HepG2 (cell line): ENCODE results near the gene EEF1AKMT1. TPM values are rescaled to one million over a fixed set of nuclear protein-coding genes. Genes with fewer than 3 reads are reported as not detected.

Experiments
- ATF7-NPFF ChIP-seq: sonication (generic); formaldehyde crosslinking; IDR thresholded peaks from 2 replicates; pipeline ENCODE4 v1.8.1; 2023; ENCODE audit warnings: mild to moderate bottlenecking, low read depth, missing genetic modification reagents, moderate library complexity
- GABPB1 ChIP-seq: IDR thresholded peaks from 2 replicates; pipeline ENCODE4 v1.6.1; 2016; ENCODE audit warnings: mild to moderate bottlenecking, missing genetic modification reagents, moderate library complexity, missing compliant biosample characterization
- HDAC1 ChIP-seq: sonication (generic); formaldehyde crosslinking; IDR thresholded peaks from 2 replicates; pipeline ENCODE4 v1.5.1; 2020; ENCODE audit warnings: mild to moderate bottlenecking, missing genetic modification reagents
- JUND ChIP-seq: sonication (generic); formaldehyde crosslinking; IDR thresholded peaks from 2 replicates; pipeline ENCODE4 v1.8.0; 2022; ENCODE audit warnings: mild to moderate bottlenecking, missing genetic modification reagents
- MEIS2 ChIP-seq: sonication (generic); formaldehyde crosslinking; IDR thresholded peaks from 2 replicates; pipeline ENCODE4 v1.9.0; 2021; ENCODE audit warnings: mild to moderate bottlenecking, missing genetic modification reagents
- NFKB2 ChIP-seq: sonication (generic); formaldehyde crosslinking; IDR thresholded peaks from 2 replicates; pipeline ENCODE4 v1.4.0; 2020; ENCODE audit warnings: missing genetic modification reagents, borderline replicate concordance
- RBFOX2 ChIP-seq: fragments of 200-400 bp; formaldehyde crosslinking; IDR thresholded peaks from 2 replicates; pipeline ENCODE4 v1.6.1; 2017; ENCODE audit warnings: low read depth, mild to moderate bottlenecking, low read length
- RFX1 ChIP-seq: fragments of 450-650 bp; IDR thresholded peaks from 2 replicates; pipeline ENCODE4 v1.6.1; 2017
- TSC22D2 ChIP-seq: sonication (generic); formaldehyde crosslinking; IDR thresholded peaks from 2 replicates; pipeline ENCODE4 v1.5.1; 2020; ENCODE audit warnings: missing genetic modification reagents, mild to moderate bottlenecking, borderline replicate concordance
- XRCC5 ChIP-seq: fragments of 200-400 bp; formaldehyde crosslinking; optimal IDR thresholded peaks from 2 replicates; pipeline ENCODE3; 2017; ENCODE audit warnings: mild to moderate bottlenecking, low read length
- ZBTB21 ChIP-seq: sonication (generic); formaldehyde crosslinking; IDR thresholded peaks from 2 replicates; pipeline ENCODE4 v1.4.0; 2020; ENCODE audit warnings: missing genetic modification reagents
- ZNF101 ChIP-seq: sonication (generic); formaldehyde crosslinking; IDR thresholded peaks from 2 replicates; pipeline ENCODE4 v1.4.0; 2020; ENCODE audit warnings: mild to moderate bottlenecking, low read depth, missing genetic modification reagents, borderline replicate concordance
- ZNF230 ChIP-seq: sonication (generic); formaldehyde crosslinking; IDR thresholded peaks from 2 replicates; pipeline ENCODE4 v1.4.0; 2020; ENCODE audit warnings: mild to moderate bottlenecking, missing genetic modification reagents
- ZNF256 ChIP-seq: sonication (generic); formaldehyde crosslinking; conservative IDR thresholded peaks from 2 replicates; pipeline ENCODE4 v1.4.0; 2020; ENCODE audit warnings: missing genetic modification reagents
- ZNF280B ChIP-seq: sonication (generic); formaldehyde crosslinking; IDR thresholded peaks from 2 replicates; pipeline ENCODE4 v1.5.0; 2020; ENCODE audit warnings: missing genetic modification reagents, mild to moderate bottlenecking, borderline replicate concordance
- ZNF713 ChIP-seq: sonication (generic); formaldehyde crosslinking; IDR thresholded peaks from 2 replicates; pipeline ENCODE4 v1.4.0; 2020; ENCODE audit warnings: mild to moderate bottlenecking, missing genetic modification reagents
- ZNF761 ChIP-seq: sonication (generic); formaldehyde crosslinking; conservative IDR thresholded peaks from 2 replicates; pipeline ENCODE4 v1.4.0; 2020; ENCODE audit warnings: mild to moderate bottlenecking, missing genetic modification reagents
- polyA plus RNA-seq, 8 experiments: library from polyadenylated mRNA; depleted of rRNA in 3 of 8; stranded (reverse) in 7 of 8; unstranded in 1 of 8; fragments of >200 nt; fragmentation: Illumina TruSeq in 4 of 8; extraction: Trizol in 4 of 8; gene quantifications; 2 replicates each; pipeline versions ENCODE4 v1.2.1 to v1.2.3, GENCODE V29; 2011 to 2016; ENCODE audit warnings: low read depth in 4 of 8, missing spikeins in 1 of 8, mixed read lengths in 1 of 8; ENCODE audit not compliant: insufficient read depth in 1 of 8
- total RNA-seq, 5 experiments: library from RNA; depleted of rRNA; stranded (reverse); fragments of >200 nt; fragmentation: Illumina TruSeq; extraction: Trizol; gene quantifications; 2 replicates each; pipeline ENCODE4 v1.2.3, GENCODE V29; 2016; ENCODE audit warnings: low read depth in 1 of 5
- TF ChIP-seq, protein P1 (sequence below): IDR thresholded peaks from 2 replicates; pipeline ENCODE4 v1.6.1; 2016; ENCODE audit warnings: low read depth
- TF ChIP-seq, protein P2 (sequence below), 2 experiments: sonication (generic) in 1 of 2; formaldehyde crosslinking in 1 of 2; IDR thresholded peaks; 2 replicates each; pipeline versions ENCODE4 v1.4.0 to v1.6.1; 2018 to 2020; ENCODE audit warnings: missing genetic modification reagents in 2 of 2, borderline replicate concordance in 1 of 2, low read depth in 1 of 2, mild to moderate bottlenecking in 1 of 2, missing biosample characterization in 1 of 2
- TF ChIP-seq, protein P3 (sequence below): sonication (generic); formaldehyde crosslinking; IDR thresholded peaks from 2 replicates; pipeline ENCODE4 v1.4.0; 2020; ENCODE audit warnings: missing genetic modification reagents

The EEF1AKMT1 gene
- total and polyA plus RNA-seq, 2 of the 13 experiments (the other 11 are each of a cell fraction or from before 2014, with no cell fraction given) = 6.0 to 16.1 TPM

- TF ChIP-seq ZNF713 = 0 out of 2 replicates have a peak, but pooled peaks have one; percentile 12
- TF ChIP-seq NFKB2 = peak; percentile 51; the same call in 1 of the 2 replicates
- TF ChIP-seq JUND (CRISPR knock-in tag) = no peak
- TF ChIP-seq, protein P1, sequence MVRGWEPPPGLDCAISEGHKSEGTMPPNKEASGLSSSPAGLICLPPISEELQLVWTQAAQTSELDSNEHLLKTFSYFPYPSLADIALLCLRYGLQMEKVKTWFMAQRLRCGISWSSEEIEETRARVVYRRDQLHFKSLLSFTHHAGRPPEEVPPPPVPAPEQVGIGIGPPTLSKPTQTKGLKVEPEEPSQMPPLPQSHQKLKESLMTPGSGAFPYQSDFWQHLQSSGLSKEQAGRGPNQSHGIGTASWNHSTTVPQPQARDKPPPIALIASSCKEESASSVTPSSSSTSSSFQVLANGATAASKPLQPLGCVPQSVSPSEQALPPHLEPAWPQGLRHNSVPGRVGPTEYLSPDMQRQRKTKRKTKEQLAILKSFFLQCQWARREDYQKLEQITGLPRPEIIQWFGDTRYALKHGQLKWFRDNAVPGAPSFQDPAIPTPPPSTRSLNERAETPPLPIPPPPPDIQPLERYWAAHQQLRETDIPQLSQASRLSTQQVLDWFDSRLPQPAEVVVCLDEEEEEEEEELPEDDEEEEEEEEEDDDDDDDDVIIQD (CRISPR knock-in tag) = no peak
- TF ChIP-seq ZNF256 (CRISPR knock-in tag) = no peak
- TF ChIP-seq ATF7-NPFF = peak; percentile 55; the same call in 1 of the 2 replicates
- TF ChIP-seq TSC22D2 (CRISPR knock-in tag) = 0 out of 2 replicates have a peak, but pooled peaks have one; percentile 52
- TF ChIP-seq, protein P2, sequence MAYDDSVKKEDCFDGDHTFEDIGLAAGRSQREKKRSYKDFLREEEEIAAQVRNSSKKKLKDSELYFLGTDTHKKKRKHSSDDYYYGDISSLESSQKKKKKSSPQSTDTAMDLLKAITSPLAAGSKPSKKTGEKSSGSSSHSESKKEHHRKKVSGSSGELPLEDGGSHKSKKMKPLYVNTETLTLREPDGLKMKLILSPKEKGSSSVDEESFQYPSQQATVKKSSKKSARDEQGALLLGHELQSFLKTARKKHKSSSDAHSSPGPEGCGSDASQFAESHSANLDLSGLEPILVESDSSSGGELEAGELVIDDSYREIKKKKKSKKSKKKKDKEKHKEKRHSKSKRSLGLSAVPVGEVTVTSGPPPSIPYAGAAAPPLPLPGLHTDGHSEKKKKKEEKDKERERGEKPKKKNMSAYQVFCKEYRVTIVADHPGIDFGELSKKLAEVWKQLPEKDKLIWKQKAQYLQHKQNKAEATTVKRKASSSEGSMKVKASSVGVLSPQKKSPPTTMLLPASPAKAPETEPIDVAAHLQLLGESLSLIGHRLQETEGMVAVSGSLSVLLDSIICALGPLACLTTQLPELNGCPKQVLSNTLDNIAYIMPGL (CRISPR knock-in tag; IDR thresholded peaks at IDR 0.05; ENCODE audit: borderline replicate concordance in 1 of 2, low read depth in 1 of 2) = peak; percentile 32 to 74; a peak in 2 of 4 replicates
- peak; percentile 59; the same call in 1 of the 2 replicates for TF ChIP-seq GABPB1 (CRISPR knock-in tag)
- TF ChIP-seq ZNF101 (CRISPR knock-in tag) = no peak
- 0 out of 2 replicates have a peak, but pooled peaks have one; percentile 33 for TF ChIP-seq ZBTB21
- TF ChIP-seq, protein P3, sequence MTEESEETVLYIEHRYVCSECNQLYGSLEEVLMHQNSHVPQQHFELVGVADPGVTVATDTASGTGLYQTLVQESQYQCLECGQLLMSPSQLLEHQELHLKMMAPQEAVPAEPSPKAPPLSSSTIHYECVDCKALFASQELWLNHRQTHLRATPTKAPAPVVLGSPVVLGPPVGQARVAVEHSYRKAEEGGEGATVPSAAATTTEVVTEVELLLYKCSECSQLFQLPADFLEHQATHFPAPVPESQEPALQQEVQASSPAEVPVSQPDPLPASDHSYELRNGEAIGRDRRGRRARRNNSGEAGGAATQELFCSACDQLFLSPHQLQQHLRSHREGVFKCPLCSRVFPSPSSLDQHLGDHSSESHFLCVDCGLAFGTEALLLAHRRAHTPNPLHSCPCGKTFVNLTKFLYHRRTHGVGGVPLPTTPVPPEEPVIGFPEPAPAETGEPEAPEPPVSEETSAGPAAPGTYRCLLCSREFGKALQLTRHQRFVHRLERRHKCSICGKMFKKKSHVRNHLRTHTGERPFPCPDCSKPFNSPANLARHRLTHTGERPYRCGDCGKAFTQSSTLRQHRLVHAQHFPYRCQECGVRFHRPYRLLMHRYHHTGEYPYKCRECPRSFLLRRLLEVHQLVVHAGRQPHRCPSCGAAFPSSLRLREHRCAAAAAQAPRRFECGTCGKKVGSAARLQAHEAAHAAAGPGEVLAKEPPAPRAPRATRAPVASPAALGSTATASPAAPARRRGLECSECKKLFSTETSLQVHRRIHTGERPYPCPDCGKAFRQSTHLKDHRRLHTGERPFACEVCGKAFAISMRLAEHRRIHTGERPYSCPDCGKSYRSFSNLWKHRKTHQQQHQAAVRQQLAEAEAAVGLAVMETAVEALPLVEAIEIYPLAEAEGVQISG (CRISPR knock-in tag) = 0 out of 2 replicates have a peak, but pooled peaks have one; percentile 29
- peak; percentile 55; the same call in 1 of the 2 replicates for TF ChIP-seq RBFOX2
- TF ChIP-seq XRCC5 = peak; percentile 64
- TF ChIP-seq ZNF761 (CRISPR knock-in tag) = 0 out of 2 replicates have a peak, but pooled peaks have one; percentile 27
- peak; percentile 65; the same call in 1 of the 2 replicates for TF ChIP-seq ZNF280B
- TF ChIP-seq MEIS2 (CRISPR knock-in tag) = 0 out of 2 replicates have a peak, but pooled peaks have one; percentile 46
- TF ChIP-seq ZNF230 = 0 out of 2 replicates have a peak, but pooled peaks have one; percentile 64
- TF ChIP-seq RFX1 = no peak
- TF ChIP-seq HDAC1 (CRISPR knock-in tag) = peak; percentile 61; the same call in 1 of the 2 replicates
Measured at GRCh38 chr13:20702915-20703779, 70.6 kb downstream of the EEF1AKMT1 start, which contains the start of gene IL17D (continued).
